Liver (tissue), 9 donors: ENCODE measurements around the gene IRAK2. TPM values are rescaled to one million over a fixed set of nuclear protein-coding genes. Genes with fewer than 3 reads are reported as not detected.

ENCODE experiments used
- DNase-seq: peaks from one replicate; pipeline ENCODE4 v3.0.0-alpha.2; 2017; ENCODE audit warnings: low spot score
- H3K27ac ChIP-seq, 2 donors: one replicate each; pipeline ENCODE4 v1.7.0; 2013; ENCODE audit warnings: inconsistent platforms in 2 of 2, low read length in 2 of 2, control low read depth in 1 of 2, low read depth in 1 of 2, mild to moderate bottlenecking in 1 of 2
- H3K27me3 ChIP-seq, 4 donors: one replicate each; pipeline versions ENCODE4 v1.6.1 to v1.7.0; 2013; ENCODE audit warnings: low read length in 3 of 4, inconsistent platforms in 1 of 4, mild to moderate bottlenecking in 1 of 4, moderate library complexity in 1 of 4; ENCODE audit not compliant: control insufficient read depth in 4 of 4, insufficient read depth in 4 of 4
- H3K36me3 ChIP-seq, 4 donors: one replicate each; pipeline versions ENCODE4 v1.6.1 to v1.7.0; 2013; ENCODE audit warnings: low read length in 3 of 4, mild to moderate bottlenecking in 3 of 4, low read depth in 1 of 4, moderate library complexity in 1 of 4; ENCODE audit not compliant: control insufficient read depth in 4 of 4, insufficient read depth in 3 of 4
- H3K4me1 ChIP-seq, 4 donors: one replicate each; pipeline versions ENCODE4 v1.6.1 to v1.7.0; 2013; ENCODE audit warnings: low read length in 3 of 4, mild to moderate bottlenecking in 3 of 4, moderate library complexity in 1 of 4; ENCODE audit not compliant: control insufficient read depth in 4 of 4, insufficient read depth in 4 of 4
- H3K4me3 ChIP-seq, 3 donors: one replicate each; pipeline versions ENCODE4 v1.6.1 to v1.7.0; 2013; ENCODE audit warnings: low read length in 3 of 3, control low read depth in 1 of 3, low read depth in 1 of 3, mild to moderate bottlenecking in 1 of 3
- H3K9ac ChIP-seq, 2 donors: one replicate each; pipeline ENCODE4 v1.7.0; 2013; ENCODE audit warnings: low read length in 2 of 2, mild to moderate bottlenecking in 2 of 2, moderate library complexity in 2 of 2, control low read depth in 1 of 2, low read depth in 1 of 2
- H3K9me3 ChIP-seq, 4 donors: one replicate each; pipeline versions ENCODE4 v1.6.1 to v1.7.0; 2013; ENCODE audit warnings: low read length in 3 of 4; ENCODE audit not compliant: control insufficient read depth in 4 of 4
- ATF3 ChIP-seq: IDR thresholded peaks from 2 replicates; pipeline ENCODE4 v1.6.1; 2016; ENCODE audit warnings: antibody characterized with exemption
- CTCF ChIP-seq: fragments of 150-350 bp; IDR thresholded peaks from 2 replicates; pipeline ENCODE4 v1.5.1; 2017; ENCODE audit warnings: improper control_type of control experiment, low read depth, low read length; ENCODE audit not compliant: missing input control
- EGR1 ChIP-seq, 2 donors: IDR thresholded peaks; 2 replicates each; pipeline ENCODE4 v1.6.1; 2016 to 2018; ENCODE audit warnings: antibody characterized with exemption in 2 of 2, low read depth in 2 of 2
- FOXA1 ChIP-seq: IDR thresholded peaks from 2 replicates; pipeline ENCODE4 v1.6.1; 2016; ENCODE audit warnings: antibody characterized with exemption
- FOXA2 ChIP-seq: IDR thresholded peaks from 2 replicates; pipeline ENCODE4 v1.6.1; 2016; ENCODE audit warnings: antibody characterized with exemption
- GABPA ChIP-seq, 2 donors: IDR thresholded peaks in 1 of 2; conservative IDR thresholded peaks in 1 of 2; 2 replicates each; pipeline ENCODE4 v1.6.1; 2016; ENCODE audit warnings: antibody characterized with exemption in 2 of 2, mild to moderate bottlenecking in 1 of 2, moderate library complexity in 1 of 2
- HNF4G ChIP-seq: IDR thresholded peaks from 2 replicates; pipeline ENCODE4 v1.6.1; 2016; ENCODE audit warnings: antibody characterized with exemption
- JUND ChIP-seq, 2 donors: IDR thresholded peaks; 2 replicates each; pipeline ENCODE4 v1.6.1; 2016; ENCODE audit warnings: antibody characterized with exemption in 2 of 2
- NR2F2 ChIP-seq: IDR thresholded peaks from 2 replicates; pipeline ENCODE4 v1.6.1; 2016; ENCODE audit warnings: antibody characterized with exemption
- RAD21 ChIP-seq, 2 donors: IDR thresholded peaks; 2 replicates each; pipeline ENCODE4 v1.6.1; 2016; ENCODE audit warnings: antibody characterized with exemption in 2 of 2, mild to moderate bottlenecking in 2 of 2
- RXRA ChIP-seq, 2 donors: IDR thresholded peaks; 2 replicates each; pipeline ENCODE4 v1.6.1; 2017 to 2018; ENCODE audit warnings: antibody characterized with exemption in 2 of 2, mild to moderate bottlenecking in 1 of 2
- TAF1 ChIP-seq: conservative IDR thresholded peaks from 2 replicates; pipeline ENCODE4 v1.6.1; 2016; ENCODE audit warnings: antibody characterized with exemption, mild to moderate bottlenecking
- YY1 ChIP-seq: IDR thresholded peaks from 2 replicates; pipeline ENCODE4 v1.6.1; 2016; ENCODE audit warnings: antibody characterized with exemption, mild to moderate bottlenecking
- ZBTB33 ChIP-seq: IDR thresholded peaks from 2 replicates; pipeline ENCODE4 v1.6.1; 2016; ENCODE audit warnings: antibody characterized with exemption
- WGBS: extraction: QIAGEN DNeasy Blood & Tissue Kit; methylation state at CpG from one replicate; pipeline ENCODE4 v1.1.7; 2013; 5-methylcytosine and 5-hydroxymethylcytosine counted together
- polyA plus RNA-seq, 2 donors: library from polyadenylated mRNA; stranded (reverse) in 1 of 2; unstranded in 1 of 2; fragments of 200-250 nt in 1 of 2; fragments of >200 nt in 1 of 2; fragmentation: Nextera tagmentation in 1 of 2; extraction: Ambion mirVana in 1 of 2; gene quantifications; one replicate each; pipeline versions ENCODE4 v1.2.1 to v1.2.3, GENCODE V29; 2013 to 2015
- total RNA-seq, 2 donors: library from RNA; depleted of rRNA; stranded (reverse); fragments of >200 nt; gene quantifications; one replicate each; pipeline ENCODE4 v1.2.3, GENCODE V29; 2014
- TF ChIP-seq, protein P1 (sequence below): IDR thresholded peaks from 2 replicates; pipeline ENCODE4 v1.6.1; 2016; ENCODE audit warnings: antibody characterized with exemption, mild to moderate bottlenecking
- donor health status: healthy.
- donor health status: healthy.
- donor health status: healthy.
- donor health status: healthy.
- donor health status: healthy.

IRAK2 gene
- total and polyA plus RNA-seq, 4 donors, result 2.7 to 9.3 (median 5.9) TPM

GRCh38 chr3:10232137-10232536 is 67.4 kb downstream of the IRAK2 start:
- WGBS, result 81% methylated on average over 7 of the region's 7 CpGs
- H3K27ac ChIP-seq, result no peak overlapping the region
- H3K9ac ChIP-seq, result no peak overlapping the region
- TF ChIP-seq RAD21 (IDR thresholded peaks at IDR 0.05), result no peak
- no peak for TF ChIP-seq CTCF
- TF ChIP-seq ATF3, result no peak
- TF ChIP-seq, protein P1, sequence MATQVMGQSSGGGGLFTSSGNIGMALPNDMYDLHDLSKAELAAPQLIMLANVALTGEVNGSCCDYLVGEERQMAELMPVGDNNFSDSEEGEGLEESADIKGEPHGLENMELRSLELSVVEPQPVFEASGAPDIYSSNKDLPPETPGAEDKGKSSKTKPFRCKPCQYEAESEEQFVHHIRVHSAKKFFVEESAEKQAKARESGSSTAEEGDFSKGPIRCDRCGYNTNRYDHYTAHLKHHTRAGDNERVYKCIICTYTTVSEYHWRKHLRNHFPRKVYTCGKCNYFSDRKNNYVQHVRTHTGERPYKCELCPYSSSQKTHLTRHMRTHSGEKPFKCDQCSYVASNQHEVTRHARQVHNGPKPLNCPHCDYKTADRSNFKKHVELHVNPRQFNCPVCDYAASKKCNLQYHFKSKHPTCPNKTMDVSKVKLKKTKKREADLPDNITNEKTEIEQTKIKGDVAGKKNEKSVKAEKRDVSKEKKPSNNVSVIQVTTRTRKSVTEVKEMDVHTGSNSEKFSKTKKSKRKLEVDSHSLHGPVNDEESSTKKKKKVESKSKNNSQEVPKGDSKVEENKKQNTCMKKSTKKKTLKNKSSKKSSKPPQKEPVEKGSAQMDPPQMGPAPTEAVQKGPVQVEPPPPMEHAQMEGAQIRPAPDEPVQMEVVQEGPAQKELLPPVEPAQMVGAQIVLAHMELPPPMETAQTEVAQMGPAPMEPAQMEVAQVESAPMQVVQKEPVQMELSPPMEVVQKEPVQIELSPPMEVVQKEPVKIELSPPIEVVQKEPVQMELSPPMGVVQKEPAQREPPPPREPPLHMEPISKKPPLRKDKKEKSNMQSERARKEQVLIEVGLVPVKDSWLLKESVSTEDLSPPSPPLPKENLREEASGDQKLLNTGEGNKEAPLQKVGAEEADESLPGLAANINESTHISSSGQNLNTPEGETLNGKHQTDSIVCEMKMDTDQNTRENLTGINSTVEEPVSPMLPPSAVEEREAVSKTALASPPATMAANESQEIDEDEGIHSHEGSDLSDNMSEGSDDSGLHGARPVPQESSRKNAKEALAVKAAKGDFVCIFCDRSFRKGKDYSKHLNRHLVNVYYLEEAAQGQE, result no peak
- no peak for TF ChIP-seq ZBTB33
- TF ChIP-seq GABPA (IDR thresholded peaks at IDR 0.05 in 1 of 2, conservative IDR thresholded peaks at IDR 0.05 in 1 of 2), result no peak
- no peak for TF ChIP-seq JUND (IDR thresholded peaks at IDR 0.05)
- TF ChIP-seq FOXA1, result no peak
- no peak for DNase-seq
- H3K4me3 ChIP-seq, result no peak overlapping the region
- H3K9me3 ChIP-seq, result no peaks in the 10 kb centered on the region
- no peaks in the 10 kb centered on the region for H3K27me3 ChIP-seq
- no peaks in the 10 kb centered on the region for H3K4me1 ChIP-seq
- peaks cover 5 to 35% (median 10%) of the 10 kb centered on the region in 4 donors for H3K36me3 ChIP-seq

DNA sequence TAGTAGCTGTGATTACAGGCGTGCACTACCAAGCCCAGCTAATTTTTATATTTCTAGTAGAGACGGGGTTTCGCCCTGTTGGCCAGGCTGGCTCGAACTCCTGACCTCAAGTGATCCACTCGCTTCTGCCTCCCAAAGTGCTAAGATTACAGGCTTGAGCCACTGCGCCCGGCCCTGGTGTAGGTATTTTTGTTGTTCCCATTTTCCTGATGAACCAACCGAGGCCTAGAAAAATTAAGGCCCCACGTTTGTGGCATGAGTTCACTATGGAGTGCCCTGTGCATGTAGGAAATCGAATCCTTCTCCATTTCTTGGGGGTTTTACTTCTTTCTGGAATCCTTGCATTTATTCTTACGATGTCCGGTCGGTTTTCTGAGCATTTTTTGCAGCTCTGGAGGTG is 69.3 kb downstream of the IRAK2 start:
- H3K9ac ChIP-seq, result no peak overlapping the region
- H3K4me1 ChIP-seq, result no peaks in the 10 kb centered on the region
- no peaks in the 10 kb centered on the region for H3K9me3 ChIP-seq
- no peak overlapping the region for H3K27ac ChIP-seq
- TF ChIP-seq TAF1 (no peak), NR2F2 (no peak), HNF4G (no peak), FOXA1 (no peak), EGR1 (IDR thresholded peaks at IDR 0.05; ENCODE audit: low read depth in 2 of 2) (no peak), RXRA (IDR thresholded peaks at IDR 0.05) (no peak), FOXA2 (no peak), CTCF (no peak), ZBTB33 (no peak), YY1 (no peak), JUND (IDR thresholded peaks at IDR 0.05) (no peak)
- no peaks in the 10 kb centered on the region for H3K27me3 ChIP-seq
- no peak for DNase-seq
- 97% methylated on average over 13 of the region's 13 CpGs for WGBS
- H3K4me3 ChIP-seq, result no peak overlapping the region
- peaks cover 5 to 39% (median 13%) of the 10 kb centered on the region in 4 donors for H3K36me3 ChIP-seq
